ENCODE results near the gene SLC5A7.

- TF ChIP-seq ZFP30 (CRISPR knock-in tag; IDR thresholded peaks at IDR 0.05) (no peak), PATZ1 (CRISPR knock-in tag; IDR thresholded peaks at IDR 0.05; ENCODE audit: borderline replicate concordance) (no peak), ZFP3 (CRISPR knock-in tag; IDR thresholded peaks at IDR 0.05) (no peak), TOX (CRISPR knock-in tag; IDR thresholded peaks at IDR 0.05; ENCODE audit: borderline replicate concordance) (no peak), ARNTL (CRISPR knock-in tag; IDR thresholded peaks at IDR 0.05; ENCODE audit: borderline replicate concordance, low read depth) (no peak), ZC3H10 (CRISPR knock-in tag; IDR thresholded peaks at IDR 0.05) (no peak), CREB5 (CRISPR knock-in tag; IDR thresholded peaks at IDR 0.05; ENCODE audit: low read depth) (no peak), BACH2 (CRISPR knock-in tag; IDR thresholded peaks at IDR 0.05; ENCODE audit: borderline replicate concordance) (no peak), OSR1 (CRISPR knock-in tag; IDR thresholded peaks at IDR 0.05) (no peak)
Observed at GRCh38 chr2:108031471-108031941, 45.2 kb downstream of the SLC5A7 start.

Data from SK-N-SH treated with all-trans-retinoic acid at 6 μM for 48 hours (cell line).